ENCODE measurements around the gene ZDHHC11B.
"Not testable (repeated sequence)": the region's sequence is repeated elsewhere in the genome, so short reads cannot be mapped to it uniquely, and the experiment has no call there.

DNA sequence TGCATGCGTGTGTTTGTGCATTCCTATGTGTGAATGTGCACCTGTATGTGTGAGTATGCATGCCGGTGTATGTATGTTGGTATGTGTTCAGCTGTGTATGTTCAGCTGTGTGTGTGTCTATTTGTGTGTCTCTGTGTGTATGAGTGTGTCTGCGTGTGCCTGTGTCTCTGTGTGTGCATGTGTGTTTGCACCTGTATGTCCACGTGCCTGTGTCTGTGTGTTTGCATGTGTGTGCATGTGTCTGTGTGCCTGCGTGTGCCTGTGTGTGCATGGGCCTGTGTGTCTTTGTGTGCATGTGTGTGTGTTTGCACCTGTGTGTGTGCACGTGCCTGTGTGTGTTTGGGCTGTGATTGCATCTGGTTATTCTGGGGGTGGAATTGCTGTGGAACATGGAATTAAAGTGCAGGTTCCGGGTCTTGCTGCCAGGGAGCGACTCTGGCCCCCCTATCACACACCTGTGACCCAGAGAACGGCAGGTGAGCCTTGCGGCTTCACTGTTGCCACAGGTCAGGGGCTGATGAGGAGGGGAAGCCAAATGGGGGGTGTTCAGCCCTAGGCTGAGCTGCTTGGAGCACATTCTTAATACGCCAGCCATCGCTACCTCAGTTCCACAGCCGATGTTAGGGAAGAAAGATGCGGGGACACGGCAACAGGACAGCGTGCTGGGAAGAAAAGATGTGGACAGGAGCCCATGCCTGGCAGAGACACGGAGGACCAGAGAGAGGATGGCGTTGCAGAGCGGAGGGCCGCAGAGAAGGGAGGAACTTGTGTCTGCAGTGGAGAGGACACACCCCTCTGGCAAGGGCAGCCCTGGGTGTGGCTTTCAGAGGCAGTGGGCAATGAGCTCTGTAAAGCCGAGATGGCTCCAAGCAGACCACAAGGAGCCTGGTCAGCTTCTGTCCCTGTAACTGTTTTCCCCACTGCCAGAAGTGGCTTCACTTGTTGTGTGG is 87.5 kb downstream of the ZDHHC11B start:
- TF ChIP-seq POLR2AphosphoS5 (IDR thresholded peaks at IDR 0.05; ENCODE audit: low read depth), result not testable (repeated sequence)
- TF ChIP-seq, protein P1, sequence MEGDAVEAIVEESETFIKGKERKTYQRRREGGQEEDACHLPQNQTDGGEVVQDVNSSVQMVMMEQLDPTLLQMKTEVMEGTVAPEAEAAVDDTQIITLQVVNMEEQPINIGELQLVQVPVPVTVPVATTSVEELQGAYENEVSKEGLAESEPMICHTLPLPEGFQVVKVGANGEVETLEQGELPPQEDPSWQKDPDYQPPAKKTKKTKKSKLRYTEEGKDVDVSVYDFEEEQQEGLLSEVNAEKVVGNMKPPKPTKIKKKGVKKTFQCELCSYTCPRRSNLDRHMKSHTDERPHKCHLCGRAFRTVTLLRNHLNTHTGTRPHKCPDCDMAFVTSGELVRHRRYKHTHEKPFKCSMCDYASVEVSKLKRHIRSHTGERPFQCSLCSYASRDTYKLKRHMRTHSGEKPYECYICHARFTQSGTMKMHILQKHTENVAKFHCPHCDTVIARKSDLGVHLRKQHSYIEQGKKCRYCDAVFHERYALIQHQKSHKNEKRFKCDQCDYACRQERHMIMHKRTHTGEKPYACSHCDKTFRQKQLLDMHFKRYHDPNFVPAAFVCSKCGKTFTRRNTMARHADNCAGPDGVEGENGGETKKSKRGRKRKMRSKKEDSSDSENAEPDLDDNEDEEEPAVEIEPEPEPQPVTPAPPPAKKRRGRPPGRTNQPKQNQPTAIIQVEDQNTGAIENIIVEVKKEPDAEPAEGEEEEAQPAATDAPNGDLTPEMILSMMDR (IDR thresholded peaks at IDR 0.05; ENCODE audit: insufficient read depth, low read length), result not testable (repeated sequence)
- TF ChIP-seq, protein P2, sequence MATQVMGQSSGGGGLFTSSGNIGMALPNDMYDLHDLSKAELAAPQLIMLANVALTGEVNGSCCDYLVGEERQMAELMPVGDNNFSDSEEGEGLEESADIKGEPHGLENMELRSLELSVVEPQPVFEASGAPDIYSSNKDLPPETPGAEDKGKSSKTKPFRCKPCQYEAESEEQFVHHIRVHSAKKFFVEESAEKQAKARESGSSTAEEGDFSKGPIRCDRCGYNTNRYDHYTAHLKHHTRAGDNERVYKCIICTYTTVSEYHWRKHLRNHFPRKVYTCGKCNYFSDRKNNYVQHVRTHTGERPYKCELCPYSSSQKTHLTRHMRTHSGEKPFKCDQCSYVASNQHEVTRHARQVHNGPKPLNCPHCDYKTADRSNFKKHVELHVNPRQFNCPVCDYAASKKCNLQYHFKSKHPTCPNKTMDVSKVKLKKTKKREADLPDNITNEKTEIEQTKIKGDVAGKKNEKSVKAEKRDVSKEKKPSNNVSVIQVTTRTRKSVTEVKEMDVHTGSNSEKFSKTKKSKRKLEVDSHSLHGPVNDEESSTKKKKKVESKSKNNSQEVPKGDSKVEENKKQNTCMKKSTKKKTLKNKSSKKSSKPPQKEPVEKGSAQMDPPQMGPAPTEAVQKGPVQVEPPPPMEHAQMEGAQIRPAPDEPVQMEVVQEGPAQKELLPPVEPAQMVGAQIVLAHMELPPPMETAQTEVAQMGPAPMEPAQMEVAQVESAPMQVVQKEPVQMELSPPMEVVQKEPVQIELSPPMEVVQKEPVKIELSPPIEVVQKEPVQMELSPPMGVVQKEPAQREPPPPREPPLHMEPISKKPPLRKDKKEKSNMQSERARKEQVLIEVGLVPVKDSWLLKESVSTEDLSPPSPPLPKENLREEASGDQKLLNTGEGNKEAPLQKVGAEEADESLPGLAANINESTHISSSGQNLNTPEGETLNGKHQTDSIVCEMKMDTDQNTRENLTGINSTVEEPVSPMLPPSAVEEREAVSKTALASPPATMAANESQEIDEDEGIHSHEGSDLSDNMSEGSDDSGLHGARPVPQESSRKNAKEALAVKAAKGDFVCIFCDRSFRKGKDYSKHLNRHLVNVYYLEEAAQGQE (IDR thresholded peaks at IDR 0.05; ENCODE audit: insufficient replicate concordance, low read depth), result not testable (repeated sequence)
